GM23338 (cell line): Measurements from ENCODE around the gene GPHN. TPM values are rescaled to one million over a fixed set of nuclear protein-coding genes. Genes with fewer than 3 reads are reported as not detected.

Source experiments
- ATAC-seq: fragments of 200-7000 bp; cut with Tn5 transposase; 3 replicates; pipeline ENCODE4 v1.9.1; 2020
- DNase-seq: peaks from one replicate; pipeline ENCODE4 v3.0.0-alpha.2; 2015; ENCODE audit warnings: low spot score
- H2AFZ ChIP-seq: fragments of 200-600 bp; sonication (generic); 2 replicates; pipeline ENCODE4 v1.8.0; 2016; ENCODE audit warnings: antibody characterized with exemption, mild to moderate bottlenecking, moderate library complexity
- H3F3A ChIP-seq: fragments of 200-600 bp; sonication (generic); replicated peaks from 2 replicates; pipeline ENCODE4 v1.8.0; 2017; ENCODE audit warnings: antibody characterized with exemption, mixed run types, low read depth
- H3K27ac ChIP-seq: fragments of 200-600 bp; sonication (generic); 2 replicates; pipeline ENCODE4 v1.6.1; 2016; ENCODE audit warnings: low read depth
- H3K27me3 ChIP-seq: fragments of 200-600 bp; sonication (generic); 2 replicates; pipeline ENCODE4 v1.8.0; 2016; ENCODE audit warnings: mild to moderate bottlenecking, mixed run types, moderate library complexity; ENCODE audit not compliant: insufficient read depth
- H3K36me3 ChIP-seq: fragments of 200-600 bp; sonication (generic); 2 replicates; pipeline ENCODE4 v1.8.0; 2016; ENCODE audit warnings: mild to moderate bottlenecking; ENCODE audit not compliant: insufficient read depth
- H3K4me1 ChIP-seq: fragments of 200-600 bp; sonication (generic); 2 replicates; pipeline ENCODE4 v1.8.0; 2016; ENCODE audit warnings: mild to moderate bottlenecking, moderate library complexity; ENCODE audit not compliant: insufficient read depth
- H3K4me2 ChIP-seq: fragments of 200-600 bp; sonication (generic); 2 replicates; pipeline ENCODE4 v1.7.1; 2017; ENCODE audit warnings: mixed run types
- H3K4me3 ChIP-seq: fragments of 200-600 bp; sonication (generic); 2 replicates; pipeline ENCODE4 v1.6.1; 2016; ENCODE audit warnings: mixed run types
- H3K79me2 ChIP-seq: fragments of 200-600 bp; sonication (generic); replicated peaks from 2 replicates; pipeline ENCODE4 v1.8.0; 2017; ENCODE audit warnings: mild to moderate bottlenecking; ENCODE audit not compliant: insufficient read depth
- H3K9me2 ChIP-seq: fragments of 200-600 bp; sonication (generic); 2 replicates; pipeline ENCODE4 v1.8.0; 2017; ENCODE audit not compliant: insufficient read depth
- H4K20me1 ChIP-seq: fragments of 200-600 bp; sonication (generic); replicated peaks from 2 replicates; pipeline ENCODE4 v1.8.0; 2017; ENCODE audit warnings: mild to moderate bottlenecking; ENCODE audit not compliant: insufficient read depth
- H3K27ac Mint-ChIP-seq: 2 replicates; pipeline ENCODE4 v1.8.0; 2020; ENCODE audit warnings: inconsistent platforms, mild to moderate bottlenecking, moderate library complexity, mixed read lengths
- H3K27me3 Mint-ChIP-seq: 3 replicates; pipeline ENCODE4 v1.8.0; 2022; ENCODE audit warnings: low read depth, mild to moderate bottlenecking, moderate library complexity, mixed read lengths, inconsistent platforms; ENCODE audit not compliant: insufficient read depth, poor library complexity
- H3K36me3 Mint-ChIP-seq: 3 replicates; pipeline ENCODE4 v1.8.0; 2021; ENCODE audit warnings: low read depth, mild to moderate bottlenecking, inconsistent platforms, moderate library complexity, mixed read lengths
- H3K4me1 Mint-ChIP-seq: 3 replicates; pipeline ENCODE4 v1.8.0; 2020; ENCODE audit warnings: mild to moderate bottlenecking, inconsistent platforms, mixed read lengths
- H3K4me3 Mint-ChIP-seq: 3 replicates; pipeline ENCODE4 v1.8.0; 2021; ENCODE audit warnings: moderate library complexity, mild to moderate bottlenecking, inconsistent platforms, mixed read lengths
- H3K9me3 Mint-ChIP-seq: 3 replicates; pipeline ENCODE4 v1.8.0; 2020; ENCODE audit warnings: moderate library complexity, mild to moderate bottlenecking, inconsistent platforms, mixed read lengths
- CREB1 ChIP-seq: fragments of 250-450 bp; sonication (Bioruptor Pico); IDR thresholded peaks from 2 replicates; pipeline ENCODE4 v1.5.0; 2020; ENCODE audit warnings: low read depth, mild to moderate bottlenecking, moderate library complexity
- CTCF ChIP-seq, 2 experiments: fragments of 200-600 bp in 1 of 2; sonication (generic) in 1 of 2; conservative IDR thresholded peaks; 2 replicates each; pipeline versions ENCODE4 v1.5.1 to v1.6.1; 2016 to 2017; ENCODE audit warnings: antibody characterized with exemption in 2 of 2, low read depth in 2 of 2, mild to moderate bottlenecking in 2 of 2, moderate library complexity in 1 of 2
- ETS1 ChIP-seq: IDR thresholded peaks from 2 replicates; pipeline ENCODE4 v1.6.1; 2016; ENCODE audit warnings: antibody characterized with exemption
- EZH2 ChIP-seq: fragments of 200-600 bp; sonication (generic); IDR thresholded peaks from one replicate; pipeline ENCODE4 v1.8.0; 2017; ENCODE audit warnings: antibody characterized with exemption, mild to moderate bottlenecking, low read depth; ENCODE audit not compliant: unreplicated experiment
- EZH2phosphoT487 ChIP-seq: fragments of 200-600 bp; sonication (generic); IDR thresholded peaks from one replicate; pipeline ENCODE4 v1.8.1; 2018; ENCODE audit warnings: antibody characterized with exemption; ENCODE audit not compliant: unreplicated experiment
- JUNB ChIP-seq: IDR thresholded peaks from one replicate; pipeline ENCODE4 v1.6.1; 2016; ENCODE audit warnings: antibody characterized with exemption; ENCODE audit not compliant: unreplicated experiment
- NANOG ChIP-seq: IDR thresholded peaks from 2 replicates; pipeline ENCODE4 v1.6.1; 2016; ENCODE audit warnings: antibody characterized with exemption, borderline replicate concordance
- POLR2AphosphoS5 ChIP-seq: IDR thresholded peaks from 2 replicates; pipeline ENCODE4 v1.6.1; 2016; ENCODE audit warnings: antibody characterized with exemption, low read depth
- REST ChIP-seq: IDR thresholded peaks from one replicate; pipeline ENCODE4 v1.6.1; 2018; ENCODE audit warnings: antibody characterized with exemption; ENCODE audit not compliant: unreplicated experiment
- STAT1 ChIP-seq: IDR thresholded peaks from one replicate; pipeline ENCODE4 v1.6.1; 2016; ENCODE audit warnings: antibody characterized with exemption; ENCODE audit not compliant: unreplicated experiment
- ZNF114 ChIP-seq: fragments of 250-450 bp; sonication (Bioruptor Pico); IDR thresholded peaks from 2 replicates; pipeline ENCODE4 v1.5.0; 2020; ENCODE audit warnings: mild to moderate bottlenecking, moderate library complexity
- ZNF331 ChIP-seq: fragments of 250-450 bp; sonication (Bioruptor Pico); IDR thresholded peaks from 2 replicates; pipeline ENCODE4 v1.5.0; 2020; ENCODE audit warnings: low read depth, mild to moderate bottlenecking, moderate library complexity
- polyA plus RNA-seq: library from polyadenylated mRNA; unstranded; fragments of >200 nt; fragmentation: Nextera tagmentation; extraction: Ambion mirVana; gene quantifications from 2 replicates; pipeline ENCODE4 v1.2.1, GENCODE V29; 2016
- total RNA-seq: library from RNA; depleted of rRNA; stranded (reverse); fragments of >200 nt; shearing (Covaris generic); gene quantifications from 2 replicates; pipeline ENCODE4 v1.2.3, GENCODE V29; 2014

GPHN gene
- total and polyA plus RNA-seq, 2 experiments from 2014 or later: 17.6 to 20.6 TPM

GRCh38 chr14:66916421-66916820 is 408.5 kb downstream of the GPHN start:
- Mint-ChIP-seq H3K27ac (no peak overlapping the region), H3K27me3 (no peaks in the 10 kb centered on the region), H3K4me1 (no peaks in the 10 kb centered on the region), H3K9me3 (0 out of 3 replicates have a peak, but pooled peaks cover 5% of the 10 kb centered on the region), H3K36me3 (peaks cover 3% of the 10 kb centered on the region; the same call in 1 of the 3 replicates), H3K4me3 (no peak overlapping the region)
- peaks cover 4% of the 10 kb centered on the region; the same call in 1 of the 2 replicates for H3K9me2 ChIP-seq
- no peaks in the 10 kb centered on the region for H3K4me1 ChIP-seq
- no peaks in the 10 kb centered on the region for H3K27me3 ChIP-seq
- no peak overlapping the region for H3K4me2 ChIP-seq
- DNase-seq (no peak), ATAC-seq (no peak)
- H3K36me3 ChIP-seq: no peaks in the 10 kb centered on the region
- no peak overlapping the region for H2AFZ ChIP-seq
- no peak for TF ChIP-seq CREB1 (CRISPR knock-in tag)
- TF ChIP-seq ZNF114 (CRISPR knock-in tag): no peak
- no peak for TF ChIP-seq POLR2AphosphoS5
- no peak for TF ChIP-seq STAT1
- TF ChIP-seq NANOG: no peak
- TF ChIP-seq EZH2phosphoT487: no peak
- no peak for TF ChIP-seq ETS1
- no peak for TF ChIP-seq EZH2
- TF ChIP-seq REST: no peak
- TF ChIP-seq CTCF (conservative IDR thresholded peaks at IDR 0.05; ENCODE audit: low read depth in 2 of 2): no peak
- TF ChIP-seq ZNF331: no peak
- no peak for TF ChIP-seq JUNB
- no peaks in the 10 kb centered on the region for H3K79me2 ChIP-seq
- H3K27ac ChIP-seq: no peak overlapping the region
- H3F3A ChIP-seq: no peaks in the 10 kb centered on the region
- H4K20me1 ChIP-seq: no peaks in the 10 kb centered on the region
- no peak overlapping the region for H3K4me3 ChIP-seq
